Chondrocyte (in vitro differentiated cells): ENCODE measurements around the gene ACSL6. TPM values are rescaled to one million over a fixed set of nuclear protein-coding genes. Genes with fewer than 3 reads are reported as not detected.

Source experiments
- DNase-seq: peaks from one replicate; pipeline ENCODE4 v3.0.0; 2021; ENCODE audit warnings: mixed read lengths, low spot score
- H3K27ac Mint-ChIP-seq: one replicate; pipeline ENCODE4 v1.8.0; 2021; ENCODE audit warnings: mild to moderate bottlenecking, moderate library complexity, mixed read lengths; ENCODE audit not compliant: unreplicated experiment
- H3K27me3 Mint-ChIP-seq: 2 replicates; pipeline ENCODE4 v1.8.0; 2021; ENCODE audit warnings: low read depth, mixed read lengths
- H3K36me3 Mint-ChIP-seq: 2 replicates; pipeline ENCODE4 v1.8.0; 2021; ENCODE audit warnings: low read depth, mixed read lengths
- H3K4me1 Mint-ChIP-seq: 2 replicates; pipeline ENCODE4 v1.8.0; 2021; ENCODE audit warnings: low read depth, mild to moderate bottlenecking, mixed read lengths
- H3K4me3 Mint-ChIP-seq: one replicate; pipeline ENCODE4 v1.8.0; 2021; ENCODE audit warnings: mild to moderate bottlenecking, moderate library complexity, mixed read lengths; ENCODE audit not compliant: unreplicated experiment
- H3K9me3 Mint-ChIP-seq: 2 replicates; pipeline ENCODE4 v1.8.0; 2021; ENCODE audit warnings: low read depth, mixed read lengths
- CTCF ChIP-seq: fragments of 200-600 bp; sonication (generic); IDR thresholded peaks from 2 replicates; pipeline ENCODE4 v1.5.0; 2021; ENCODE audit warnings: antibody characterized with exemption, mild to moderate bottlenecking, moderate library complexity
- total RNA-seq: library from RNA; stranded (reverse); gene quantifications from 3 replicates; pipeline ENCODE4 v1.2.1, GENCODE V29; 2021

The ACSL6 gene
- total RNA-seq, 1 donor from 2014 or later = not detected

DNA sequence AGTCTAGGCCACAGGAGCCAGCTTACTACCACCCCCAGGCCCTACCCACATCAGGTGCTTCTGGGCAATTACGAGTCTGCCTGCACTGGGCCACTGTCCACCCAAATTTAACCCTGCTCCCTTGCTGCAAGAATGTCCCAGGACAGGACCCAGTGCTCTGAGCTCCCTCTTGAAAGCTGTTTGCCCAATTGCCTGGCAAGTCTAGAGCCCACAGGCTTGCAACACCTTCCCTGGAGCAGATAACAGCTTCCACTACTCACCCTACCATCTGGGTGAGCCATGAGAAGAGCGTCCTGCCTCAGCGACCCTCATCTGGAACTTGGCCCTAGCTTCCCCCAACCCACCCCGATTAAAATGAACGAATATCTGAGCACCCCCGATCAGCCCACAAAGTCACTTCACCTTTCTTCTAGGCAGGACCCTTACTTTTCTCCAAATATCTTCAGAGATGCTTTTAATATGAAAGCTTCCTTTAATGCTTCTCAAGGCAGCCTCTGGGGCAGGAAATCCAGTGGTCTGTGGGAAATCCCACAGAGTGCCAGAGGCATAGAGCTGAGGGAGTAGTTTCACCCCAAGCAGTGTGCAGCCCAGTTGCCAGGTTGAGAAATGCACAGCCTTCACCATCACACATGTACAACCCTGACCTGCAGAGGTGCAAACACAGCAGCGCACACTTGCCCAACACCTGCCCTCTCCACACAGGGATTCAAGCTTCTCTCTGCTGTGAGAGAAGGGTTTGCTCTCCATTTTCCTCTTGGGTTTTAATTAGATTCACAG, 10.6 kb downstream of the ACSL6 start:
- TF ChIP-seq CTCF = no peak
- H3K36me3 Mint-ChIP-seq = no peaks in the 10 kb centered on the region
- no peak overlapping the region for H3K4me3 Mint-ChIP-seq
- H3K4me1 Mint-ChIP-seq = peaks cover 5% of the 10 kb centered on the region
- H3K27ac Mint-ChIP-seq = no peak overlapping the region
- no peaks in the 10 kb centered on the region for H3K9me3 Mint-ChIP-seq
- no peaks in the 10 kb centered on the region for H3K27me3 Mint-ChIP-seq
- DNase-seq = peak; percentile 22

DNA sequence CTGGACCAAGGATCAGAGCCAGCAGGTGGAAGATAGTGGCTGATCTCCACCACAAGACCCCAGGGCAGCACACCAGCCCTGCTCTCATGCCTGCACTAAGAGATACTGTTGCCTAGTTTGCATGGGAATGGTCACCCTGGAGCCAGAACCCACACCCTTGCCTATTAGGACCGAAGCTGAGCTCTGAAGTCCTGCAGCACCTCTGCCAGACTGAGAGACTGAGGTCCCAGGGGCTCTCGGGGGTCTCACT, 11.3 kb downstream of the ACSL6 start:
- H3K27me3 Mint-ChIP-seq = no peaks in the 10 kb centered on the region
- H3K9me3 Mint-ChIP-seq = no peaks in the 10 kb centered on the region
- no peaks in the 10 kb centered on the region for H3K36me3 Mint-ChIP-seq
- TF ChIP-seq CTCF = no peak
- peaks cover 5% of the 10 kb centered on the region for H3K4me1 Mint-ChIP-seq
- DNase-seq = peak; percentile 34
- no peak overlapping the region for H3K27ac Mint-ChIP-seq
- H3K4me3 Mint-ChIP-seq = no peak overlapping the region

- Mint-ChIP-seq H3K27me3 (no peaks in the 10 kb centered on the region), H3K27ac (no peak overlapping the region), H3K4me3 (no peak overlapping the region), H3K4me1 (peaks cover 5% of the 10 kb centered on the region), H3K9me3 (no peaks in the 10 kb centered on the region), H3K36me3 (no peaks in the 10 kb centered on the region)
- TF ChIP-seq CTCF = no peak
- DNase-seq = peak; percentile 44
Observed at GRCh38 chr5:131999441-132000240, 11.8 kb downstream of the ACSL6 start.

GRCh38 chr5:131999041-131999440, 12.4 kb downstream of the ACSL6 start:
- H3K4me3 Mint-ChIP-seq = no peak overlapping the region
- no peak for DNase-seq
- TF ChIP-seq CTCF = no peak
- peaks cover 5% of the 10 kb centered on the region for H3K4me1 Mint-ChIP-seq
- no peaks in the 10 kb centered on the region for H3K27me3 Mint-ChIP-seq
- no peak overlapping the region for H3K27ac Mint-ChIP-seq
- no peaks in the 10 kb centered on the region for H3K36me3 Mint-ChIP-seq
- H3K9me3 Mint-ChIP-seq = no peaks in the 10 kb centered on the region

DNA sequence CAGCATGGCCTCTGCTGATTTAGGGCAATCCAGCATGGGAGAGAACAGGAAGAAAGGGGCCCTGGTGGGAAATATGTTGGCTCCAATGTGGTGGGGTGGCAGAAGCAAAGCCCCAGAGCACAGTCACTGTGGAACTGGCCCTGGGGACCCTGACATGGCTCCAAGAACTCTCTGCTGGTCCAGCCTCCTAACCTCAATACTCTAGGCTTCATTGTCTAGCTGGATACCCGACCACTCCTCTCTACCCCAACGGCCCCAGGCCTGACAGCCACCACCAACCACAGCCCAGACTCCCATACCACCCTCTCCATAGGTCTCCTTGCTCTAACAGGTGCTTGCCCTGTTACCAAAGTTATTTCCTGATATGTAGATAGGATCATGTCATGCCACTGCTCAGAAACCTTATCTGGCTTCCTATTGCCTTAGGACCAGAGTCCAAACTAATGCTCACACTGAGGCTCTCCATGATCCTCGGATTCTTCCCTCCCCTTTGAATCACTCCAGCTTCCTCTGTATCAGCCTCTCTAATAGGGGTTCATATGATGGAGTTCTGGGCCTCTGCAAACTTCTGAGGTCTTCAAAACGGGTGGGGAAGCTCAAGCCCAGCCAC, 12.9 kb downstream of the ACSL6 start:
- Mint-ChIP-seq H3K36me3 (no peaks in the 10 kb centered on the region), H3K9me3 (no peaks in the 10 kb centered on the region), H3K4me1 (peaks cover 5% of the 10 kb centered on the region), H3K27me3 (no peaks in the 10 kb centered on the region), H3K4me3 (no peak overlapping the region), H3K27ac (no peak overlapping the region)
- peak; percentile 47 for DNase-seq
- TF ChIP-seq CTCF = no peak
